MM.1S (cell line): ENCODE data around the gene SMC5.

Experiments
- DNase-seq: peaks from one replicate; pipeline ENCODE4 v3.0.0-alpha.2; 2015
- H2AFZ ChIP-seq: fragments of 300-600 bp; sonication (generic); 2 replicates; pipeline ENCODE4 v1.6.0; 2016; ENCODE audit warnings: antibody characterized with exemption, low read length
- H3F3A ChIP-seq: fragments of 300-600 bp; sonication (generic); 2 replicates; pipeline ENCODE4 v1.6.1; 2016; ENCODE audit warnings: mild to moderate bottlenecking, antibody characterized with exemption, low read length, moderate library complexity, mixed read lengths; ENCODE audit not compliant: insufficient read depth
- H3K27ac ChIP-seq: fragments of 300-600 bp; sonication (generic); 2 replicates; pipeline ENCODE4 v1.5.1; 2016; ENCODE audit warnings: mild to moderate bottlenecking, low read length
- H3K27me3 ChIP-seq: fragments of 300-600 bp; sonication (generic); replicated peaks from 2 replicates; pipeline ENCODE4 v1.6.0; 2016; ENCODE audit warnings: low read length; ENCODE audit not compliant: insufficient read depth
- H3K36me3 ChIP-seq: fragments of 300-600 bp; sonication (generic); replicated peaks from 2 replicates; pipeline ENCODE4 v1.6.1; 2016; ENCODE audit warnings: mild to moderate bottlenecking, low read length, mixed read lengths; ENCODE audit not compliant: insufficient read depth
- H3K4me1 ChIP-seq: fragments of 300-600 bp; sonication (generic); 2 replicates; pipeline ENCODE4 v1.6.1; 2016; ENCODE audit warnings: low read length, mixed read lengths
- H3K4me2 ChIP-seq: fragments of 300-600 bp; sonication (generic); 2 replicates; pipeline ENCODE4 v1.6.0; 2016; ENCODE audit warnings: low read depth, low read length
- H3K4me3 ChIP-seq: fragments of 300-600 bp; sonication (generic); 2 replicates; pipeline ENCODE4 v1.5.1; 2016; ENCODE audit warnings: low read length, mixed read lengths
- H3K79me2 ChIP-seq: fragments of 300-600 bp; sonication (generic); 2 replicates; pipeline ENCODE4 v1.6.1; 2016; ENCODE audit warnings: mixed run types, low read length, mixed read lengths
- H3K9ac ChIP-seq: fragments of 300-600 bp; sonication (generic); 2 replicates; pipeline ENCODE4 v1.6.1; 2016; ENCODE audit warnings: low read length, mixed read lengths
- H3K9me2 ChIP-seq: fragments of 300-600 bp; sonication (generic); replicated peaks from 2 replicates; pipeline ENCODE4 v1.6.1; 2016; ENCODE audit warnings: mild to moderate bottlenecking, low read length, mixed read lengths; ENCODE audit not compliant: insufficient read depth
- H3K9me3 ChIP-seq: fragments of 300-600 bp; sonication (generic); replicated peaks from 2 replicates; pipeline ENCODE4 v1.6.1; 2016; ENCODE audit warnings: mild to moderate bottlenecking, low read length, mixed read lengths; ENCODE audit not compliant: insufficient read depth
- H4K20me1 ChIP-seq: fragments of 300-600 bp; sonication (generic); 2 replicates; pipeline ENCODE4 v1.6.1; 2016; ENCODE audit warnings: mild to moderate bottlenecking, low read length, moderate library complexity, mixed read lengths; ENCODE audit not compliant: insufficient read depth
- EZH2 ChIP-seq: fragments of 300-600 bp; sonication (generic); optimal IDR thresholded peaks from 2 replicates; pipeline ENCODE3; 2017; ENCODE audit warnings: low read depth, mild to moderate bottlenecking, antibody characterized with exemption, low read length, mixed read lengths
- EZH2phosphoT487 ChIP-seq: fragments of 300-600 bp; sonication (generic); IDR thresholded peaks from 2 replicates; pipeline ENCODE4 v1.6.1; 2018; ENCODE audit warnings: antibody characterized with exemption, low read length
- TF ChIP-seq, protein P1 (sequence below): fragments of 300-600 bp; sonication (generic); IDR thresholded peaks from 2 replicates; pipeline ENCODE4 v1.5.1; 2016; ENCODE audit warnings: antibody characterized with exemption, low read length, mixed read lengths

Gene SMC5

DNA sequence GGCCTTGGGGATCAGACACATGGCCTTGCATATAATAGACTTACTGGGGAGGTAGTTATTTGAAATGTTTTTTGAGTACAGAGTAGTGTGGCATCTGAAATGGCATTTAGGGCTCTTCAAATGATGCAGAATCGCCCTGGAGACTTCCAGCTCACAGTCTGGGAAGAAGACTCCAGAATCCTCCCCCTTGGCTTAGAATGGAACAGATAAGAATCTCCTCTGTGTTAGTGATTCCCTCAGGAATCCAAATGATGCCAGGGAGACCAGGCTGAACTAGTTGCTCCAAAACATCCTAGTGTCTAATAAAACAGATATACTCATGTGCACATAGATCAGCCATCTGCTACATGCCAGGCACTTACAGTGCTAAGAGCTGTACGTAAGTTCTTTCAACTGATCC lies 38.6 kb upstream of the SMC5 start:
- H3F3A ChIP-seq: no peaks in the 10 kb centered on the region
- TF ChIP-seq, protein P1, sequence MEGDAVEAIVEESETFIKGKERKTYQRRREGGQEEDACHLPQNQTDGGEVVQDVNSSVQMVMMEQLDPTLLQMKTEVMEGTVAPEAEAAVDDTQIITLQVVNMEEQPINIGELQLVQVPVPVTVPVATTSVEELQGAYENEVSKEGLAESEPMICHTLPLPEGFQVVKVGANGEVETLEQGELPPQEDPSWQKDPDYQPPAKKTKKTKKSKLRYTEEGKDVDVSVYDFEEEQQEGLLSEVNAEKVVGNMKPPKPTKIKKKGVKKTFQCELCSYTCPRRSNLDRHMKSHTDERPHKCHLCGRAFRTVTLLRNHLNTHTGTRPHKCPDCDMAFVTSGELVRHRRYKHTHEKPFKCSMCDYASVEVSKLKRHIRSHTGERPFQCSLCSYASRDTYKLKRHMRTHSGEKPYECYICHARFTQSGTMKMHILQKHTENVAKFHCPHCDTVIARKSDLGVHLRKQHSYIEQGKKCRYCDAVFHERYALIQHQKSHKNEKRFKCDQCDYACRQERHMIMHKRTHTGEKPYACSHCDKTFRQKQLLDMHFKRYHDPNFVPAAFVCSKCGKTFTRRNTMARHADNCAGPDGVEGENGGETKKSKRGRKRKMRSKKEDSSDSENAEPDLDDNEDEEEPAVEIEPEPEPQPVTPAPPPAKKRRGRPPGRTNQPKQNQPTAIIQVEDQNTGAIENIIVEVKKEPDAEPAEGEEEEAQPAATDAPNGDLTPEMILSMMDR: no peak
- TF ChIP-seq EZH2 (no peak), EZH2phosphoT487 (no peak)
- no peaks in the 10 kb centered on the region for H3K27me3 ChIP-seq
- no peaks in the 10 kb centered on the region for H3K4me1 ChIP-seq
- no peaks in the 10 kb centered on the region for H3K9me3 ChIP-seq
- no peak overlapping the region for H3K9ac ChIP-seq
- no peak overlapping the region for H3K27ac ChIP-seq
- no peaks in the 10 kb centered on the region for H3K79me2 ChIP-seq
- no peak for DNase-seq
- H3K9me2 ChIP-seq: no peaks in the 10 kb centered on the region
- H3K4me3 ChIP-seq: no peak overlapping the region
- no peaks in the 10 kb centered on the region for H3K36me3 ChIP-seq
- H4K20me1 ChIP-seq: no peaks in the 10 kb centered on the region
- no peak overlapping the region for H2AFZ ChIP-seq
- no peak overlapping the region for H3K4me2 ChIP-seq

GRCh38 chr9:70222354-70222753 lies 36.4 kb upstream of the SMC5 start:
- no peaks in the 10 kb centered on the region for H4K20me1 ChIP-seq
- no peaks in the 10 kb centered on the region for H3K36me3 ChIP-seq
- no peak overlapping the region for H3K9ac ChIP-seq
- H3K4me1 ChIP-seq: no peaks in the 10 kb centered on the region
- no peaks in the 10 kb centered on the region for H3K27me3 ChIP-seq
- no peak overlapping the region for H3K4me2 ChIP-seq
- no peaks in the 10 kb centered on the region for H3K9me2 ChIP-seq
- DNase-seq: no peak
- H3K4me3 ChIP-seq: no peak overlapping the region
- H2AFZ ChIP-seq: no peak overlapping the region
- no peaks in the 10 kb centered on the region for H3F3A ChIP-seq
- no peaks in the 10 kb centered on the region for H3K9me3 ChIP-seq
- no peaks in the 10 kb centered on the region for H3K79me2 ChIP-seq
- H3K27ac ChIP-seq: no peak overlapping the region
- TF ChIP-seq EZH2phosphoT487 (no peak), EZH2 (no peak)
- TF ChIP-seq, protein P1: no peak

- Histone ChIP-seq H3K4me3 (no peak overlapping the region), H3K36me3 (no peaks in the 10 kb centered on the region), H4K20me1 (no peaks in the 10 kb centered on the region), H3K4me2 (no peak overlapping the region), H3K9me3 (no peaks in the 10 kb centered on the region), H3F3A (no peaks in the 10 kb centered on the region), H3K27me3 (no peaks in the 10 kb centered on the region), H3K9me2 (no peaks in the 10 kb centered on the region), H3K79me2 (no peaks in the 10 kb centered on the region), H3K9ac (no peak overlapping the region), H3K4me1 (no peaks in the 10 kb centered on the region), H3K27ac (no peak overlapping the region), H2AFZ (no peak overlapping the region)
- TF ChIP-seq EZH2phosphoT487 (no peak), EZH2 (no peak)
- TF ChIP-seq, protein P1: no peak
- DNase-seq: no peak
Measured at GRCh38 chr9:70228118-70228517, 30.7 kb upstream of the SMC5 start.
